ENCODE data around the gene GLP1R. TPM values are rescaled to one million over a fixed set of nuclear protein-coding genes. Genes with fewer than 3 reads are reported as not detected.

GLP1R gene
- total RNA-seq (not detected), polyA plus RNA-seq (not detected)
- long read RNA-seq, donor 1 = 0 reads
- long read RNA-seq, donor 2 = 0 reads

DNA sequence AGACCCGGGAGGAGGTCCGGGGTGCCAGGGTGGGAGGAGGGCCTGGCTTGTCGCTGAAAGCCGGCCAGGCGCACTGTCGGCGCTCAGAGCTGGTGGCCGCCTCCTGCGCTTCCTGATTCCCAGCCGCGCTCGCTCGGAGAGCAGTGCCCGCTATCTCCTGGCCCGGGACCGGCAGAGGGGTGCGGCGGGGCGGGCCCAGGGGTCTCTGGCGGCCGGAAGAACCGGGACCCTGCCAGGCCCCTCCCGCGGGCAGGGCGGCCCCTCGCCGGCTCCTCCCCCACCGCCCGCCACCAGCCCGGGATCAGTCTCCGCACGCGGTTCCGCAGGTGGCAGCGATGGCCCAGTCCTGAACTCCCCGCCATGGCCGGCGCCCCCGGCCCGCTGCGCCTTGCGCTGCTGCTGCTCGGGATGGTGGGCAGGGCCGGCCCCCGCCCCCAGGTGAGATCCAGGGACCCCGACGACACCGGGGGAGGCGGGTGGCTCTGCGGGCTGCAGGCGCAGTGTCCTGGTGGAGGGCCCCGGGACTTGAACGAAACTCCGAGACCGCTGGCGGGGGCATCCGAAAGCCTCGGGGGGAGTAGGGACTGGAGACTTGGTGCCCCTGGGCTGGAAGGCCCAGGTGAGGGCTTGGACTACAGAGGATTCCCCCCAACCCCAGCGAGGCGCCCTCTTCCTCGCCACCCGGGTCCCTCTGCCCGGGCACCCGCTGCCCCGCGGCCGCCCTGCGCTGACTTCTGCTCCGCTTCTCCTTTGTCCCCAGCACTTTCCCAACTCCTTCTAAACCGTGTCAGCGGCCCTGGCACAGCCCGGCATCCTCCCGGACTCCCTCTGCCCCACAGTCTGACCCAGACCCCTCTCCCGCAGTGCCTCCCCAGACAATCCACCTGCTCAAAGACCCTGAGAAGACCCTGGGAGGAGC, at the start of gene GLP1R:
TSS of gene GLP1R (plus strand) at position 301 of the 919 bp plus-strand sequence. CDS start at position 361, 60 bp downstream.
- 2 to 4% methylated on average over 47 to 74 of the region's 74 CpGs for WGBS, 2 donors
- H3K9me3 ChIP-seq (ENCODE audit: control insufficient read depth, low read length) = no peaks in the 10 kb centered on the region
- H3K4me3 ChIP-seq (ENCODE audit: low read length in 2 of 2) = no peak within 1 kb of the TSS
- H3K36me3 ChIP-seq (ENCODE audit: control insufficient read depth in 1 of 2, insufficient read depth in 2 of 2, low read length in 1 of 2) = no peaks in the 10 kb centered on the region
- no peaks in the 10 kb centered on the region for H3K27me3 ChIP-seq (ENCODE audit: control insufficient read depth in 1 of 2, insufficient read depth in 2 of 2, low read length in 1 of 2)
- no peaks in the 10 kb centered on the region for H3K4me1 ChIP-seq (ENCODE audit: control insufficient read depth in 1 of 2, insufficient read depth in 2 of 2, low read length in 2 of 2)
- DNase-seq (no peak), ATAC-seq (ENCODE audit: low FRiP score) (no peak)
- intact Hi-C loops (cut with DNase I) = no loop called here
- H3K27ac ChIP-seq (ENCODE audit: low read depth in 1 of 2, low read length in 2 of 2) = no peak within 1 kb of the TSS

DNA sequence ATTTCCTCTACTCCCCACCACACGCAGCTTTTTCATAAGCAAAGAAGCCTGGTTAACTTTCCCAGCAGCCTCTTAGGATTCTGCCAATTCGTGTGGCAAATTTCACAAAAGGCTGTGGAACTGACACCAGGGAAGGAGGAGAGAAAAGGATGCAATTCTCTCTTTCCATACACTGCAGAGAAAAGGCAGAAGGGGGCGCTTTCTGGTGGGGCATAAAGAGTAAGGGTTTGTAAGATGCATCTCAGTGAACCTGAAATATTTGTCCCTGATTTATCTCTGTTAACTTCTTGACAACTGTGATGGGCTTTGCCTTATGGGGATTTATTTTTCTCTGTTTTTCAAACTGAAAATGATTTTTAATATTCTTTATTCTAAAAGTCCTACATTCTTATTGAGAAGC, 45.5 kb upstream of the GLP1R start:
- ATAC-seq (ENCODE audit: low FRiP score) (no peak), DNase-seq (no peak)
- H3K4me3 ChIP-seq (ENCODE audit: low read length in 2 of 2) = no peak overlapping the region
- H3K36me3 ChIP-seq (ENCODE audit: control insufficient read depth in 1 of 2, insufficient read depth in 2 of 2, low read length in 1 of 2) = no peaks in the 10 kb centered on the region
- H3K27ac ChIP-seq (ENCODE audit: low read depth in 1 of 2, low read length in 2 of 2) = no peak overlapping the region
- peaks cover 0 to 2% of the 10 kb centered on the region in 2 donors for H3K27me3 ChIP-seq (ENCODE audit: control insufficient read depth in 1 of 2, insufficient read depth in 2 of 2, low read length in 1 of 2)
- intact Hi-C loops (cut with DNase I) = no loop called here
- peaks cover 2% of the 10 kb centered on the region for H3K9me3 ChIP-seq (ENCODE audit: control insufficient read depth, low read length)
- WGBS, 2 donors = 2 to 11% methylated on average over 3 of the region's 3 CpGs
- no peaks in the 10 kb centered on the region for H3K4me1 ChIP-seq (ENCODE audit: control insufficient read depth in 1 of 2, insufficient read depth in 2 of 2, low read length in 2 of 2)

DNA sequence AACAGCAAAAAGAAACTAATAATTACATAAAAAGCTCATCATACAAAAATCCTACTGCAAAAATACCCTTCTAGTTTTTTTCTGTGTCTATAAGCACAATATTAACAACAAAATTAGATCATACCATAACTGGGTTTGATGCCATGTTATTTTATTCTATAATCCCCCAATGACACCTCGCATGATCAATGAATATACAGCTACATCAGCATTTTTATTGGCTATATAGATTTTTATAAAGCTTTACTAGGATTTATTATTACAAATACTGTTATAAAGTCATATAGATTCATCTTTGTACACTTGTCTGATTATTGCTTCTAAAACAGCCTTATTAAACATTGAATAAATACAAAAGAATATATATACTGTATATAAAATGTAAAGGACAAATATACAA, 45.1 kb upstream of the GLP1R start:
- 83 to 92% methylated on average over 1 of the region's 1 CpG for WGBS, 2 donors
- intact Hi-C loops (cut with DNase I) = no loop called here
- H3K36me3 ChIP-seq (ENCODE audit: control insufficient read depth in 1 of 2, insufficient read depth in 2 of 2, low read length in 1 of 2) = no peaks in the 10 kb centered on the region
- H3K4me3 ChIP-seq (ENCODE audit: low read length in 2 of 2) = no peak overlapping the region
- DNase-seq = no peak
- H3K27me3 ChIP-seq (ENCODE audit: control insufficient read depth in 1 of 2, insufficient read depth in 2 of 2, low read length in 1 of 2) = peaks cover 0 to 2% of the 10 kb centered on the region in 2 donors
- H3K9me3 ChIP-seq (ENCODE audit: control insufficient read depth, low read length) = peaks cover 2% of the 10 kb centered on the region
- no peak overlapping the region for H3K27ac ChIP-seq (ENCODE audit: low read depth in 1 of 2, low read length in 2 of 2)
- ATAC-seq (ENCODE audit: low FRiP score) = no peak
- H3K4me1 ChIP-seq (ENCODE audit: control insufficient read depth in 1 of 2, insufficient read depth in 2 of 2, low read length in 2 of 2) = no peaks in the 10 kb centered on the region

DNA sequence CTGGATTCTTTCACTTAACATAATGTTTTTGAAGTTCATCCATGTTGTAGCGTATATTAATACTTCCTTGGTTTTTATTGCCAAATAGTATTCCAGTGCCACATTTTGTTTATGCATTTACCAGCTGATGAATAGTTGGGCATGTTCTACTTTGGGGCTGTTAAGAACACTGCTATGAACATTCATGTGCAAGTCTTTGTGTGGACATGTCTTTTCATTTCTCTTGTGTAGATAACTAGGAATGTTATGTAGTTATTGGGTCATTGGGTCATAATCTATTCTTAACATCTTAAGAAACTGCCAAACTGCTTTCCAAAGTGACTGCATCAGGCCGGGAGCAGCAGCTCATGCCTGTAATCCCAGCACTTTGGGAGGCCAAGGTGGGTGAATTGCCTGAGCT, 43.8 kb upstream of the GLP1R start:
- H3K27me3 ChIP-seq (ENCODE audit: control insufficient read depth in 1 of 2, insufficient read depth in 2 of 2, low read length in 1 of 2) = peaks cover 0 to 2% of the 10 kb centered on the region in 2 donors
- no peak for DNase-seq

DNA sequence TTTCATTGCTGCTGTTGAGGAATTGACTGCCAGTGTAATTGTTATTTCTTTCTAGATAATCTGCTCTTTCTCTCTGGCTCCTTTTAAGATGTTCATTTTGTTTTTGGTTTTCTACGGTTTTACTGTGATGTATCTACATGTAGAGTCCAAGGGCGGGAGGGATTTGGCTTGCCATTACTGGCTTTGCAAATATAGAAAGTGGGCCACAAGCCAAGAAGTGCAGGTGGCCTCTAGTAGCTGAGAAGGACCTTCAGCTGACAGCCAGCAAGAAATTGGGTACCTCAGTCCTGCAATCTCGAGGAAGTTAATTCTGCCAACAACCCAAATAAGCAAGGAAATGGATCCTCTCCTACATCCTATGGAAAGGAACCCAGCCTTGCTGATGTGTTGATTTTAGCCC, 42.8 kb upstream of the GLP1R start:
- peaks cover 2% of the 10 kb centered on the region for H3K9me3 ChIP-seq (ENCODE audit: control insufficient read depth, low read length)
- 70 to 80% methylated on average over 3 of the region's 3 CpGs for WGBS, 2 donors
- no peak overlapping the region for H3K27ac ChIP-seq (ENCODE audit: low read depth in 1 of 2, low read length in 2 of 2)
- intact Hi-C loops (cut with DNase I) = no loop called here
- no peak for ATAC-seq (ENCODE audit: low FRiP score)
- H3K27me3 ChIP-seq (ENCODE audit: control insufficient read depth in 1 of 2, insufficient read depth in 2 of 2, low read length in 1 of 2) = peaks cover 0 to 2% of the 10 kb centered on the region in 2 donors
- no peaks in the 10 kb centered on the region for H3K4me1 ChIP-seq (ENCODE audit: control insufficient read depth in 1 of 2, insufficient read depth in 2 of 2, low read length in 2 of 2)
- no peaks in the 10 kb centered on the region for H3K36me3 ChIP-seq (ENCODE audit: control insufficient read depth in 1 of 2, insufficient read depth in 2 of 2, low read length in 1 of 2)
- H3K4me3 ChIP-seq (ENCODE audit: low read length in 2 of 2) = no peak overlapping the region
- DNase-seq = no peak

More for the DNA sequence above, 43.8 kb upstream of the GLP1R start:
- WGBS, 2 donors = 59 to 60% methylated on average over 2 of the region's 2 CpGs
- Histone ChIP-seq H3K36me3 (ENCODE audit: control insufficient read depth in 1 of 2, insufficient read depth in 2 of 2, low read length in 1 of 2) (no peaks in the 10 kb centered on the region), H3K27ac (ENCODE audit: low read depth in 1 of 2, low read length in 2 of 2) (no peak overlapping the region), H3K4me3 (ENCODE audit: low read length in 2 of 2) (no peak overlapping the region), H3K9me3 (ENCODE audit: control insufficient read depth, low read length) (peaks cover 2% of the 10 kb centered on the region), H3K4me1 (ENCODE audit: control insufficient read depth in 1 of 2, insufficient read depth in 2 of 2, low read length in 2 of 2) (no peaks in the 10 kb centered on the region)
- intact Hi-C loops (cut with DNase I) = no loop called here
- ATAC-seq (ENCODE audit: low FRiP score) = no peak

DNA sequence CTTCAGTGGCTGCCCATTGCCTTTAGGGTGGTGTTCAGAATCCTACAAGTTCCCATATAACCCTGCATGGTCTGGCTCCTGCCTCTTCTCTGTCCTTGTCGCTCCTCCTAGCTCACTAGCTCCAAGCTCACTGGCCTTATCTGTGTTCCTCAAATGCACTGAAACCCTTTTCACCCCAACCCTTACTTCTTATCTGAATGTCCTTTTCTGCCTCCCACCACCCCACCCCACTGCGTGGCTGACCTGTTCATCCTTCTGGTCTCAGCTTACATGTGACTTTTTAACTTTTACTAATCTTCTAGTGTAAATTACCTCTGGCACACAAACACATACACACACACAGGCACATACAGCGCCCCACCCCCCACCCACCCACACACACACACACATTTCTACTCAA, 41.0 kb upstream of the GLP1R start:
- H3K27ac ChIP-seq (ENCODE audit: low read depth in 1 of 2, low read length in 2 of 2) = no peak overlapping the region
- H3K27me3 ChIP-seq (ENCODE audit: control insufficient read depth in 1 of 2, insufficient read depth in 2 of 2, low read length in 1 of 2) = peaks cover 0 to 2% of the 10 kb centered on the region in 2 donors
- H3K9me3 ChIP-seq (ENCODE audit: control insufficient read depth, low read length) = peaks cover 2% of the 10 kb centered on the region
- WGBS, 2 donors = 81 to 84% methylated on average over 3 of the region's 3 CpGs
- intact Hi-C loops (cut with DNase I) = no loop called here
- ATAC-seq (ENCODE audit: low FRiP score) = no peak
- H3K4me1 ChIP-seq (ENCODE audit: control insufficient read depth in 1 of 2, insufficient read depth in 2 of 2, low read length in 2 of 2) = no peaks in the 10 kb centered on the region
- no peak overlapping the region for H3K4me3 ChIP-seq (ENCODE audit: low read length in 2 of 2)
- H3K36me3 ChIP-seq (ENCODE audit: control insufficient read depth in 1 of 2, insufficient read depth in 2 of 2, low read length in 1 of 2) = no peaks in the 10 kb centered on the region
- no peak for DNase-seq

DNA sequence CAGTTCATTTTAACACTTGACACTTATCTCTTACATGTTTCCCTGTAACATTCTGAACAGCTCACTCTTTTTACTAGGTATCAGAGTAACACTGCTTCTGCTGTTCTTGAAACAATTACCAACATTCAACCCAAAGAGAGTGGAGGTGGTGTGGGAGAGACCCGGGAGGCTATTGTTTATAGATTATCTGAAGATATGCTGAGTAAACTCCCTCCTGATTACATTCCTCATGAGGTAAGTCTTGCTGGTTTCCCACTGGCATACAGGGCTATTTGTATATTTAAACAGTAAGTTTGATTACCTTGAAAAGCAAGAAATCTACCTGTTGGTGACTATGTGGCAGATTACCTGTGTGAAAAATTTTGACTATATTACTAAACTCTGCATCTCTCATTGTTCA, 39.8 kb upstream of the GLP1R start:
- no peak for ATAC-seq (ENCODE audit: low FRiP score)
- Histone ChIP-seq H3K27ac (ENCODE audit: low read depth in 1 of 2, low read length in 2 of 2) (no peak overlapping the region), H3K9me3 (ENCODE audit: control insufficient read depth, low read length) (peaks cover 2% of the 10 kb centered on the region), H3K4me1 (ENCODE audit: control insufficient read depth in 1 of 2, insufficient read depth in 2 of 2, low read length in 2 of 2) (no peaks in the 10 kb centered on the region), H3K36me3 (ENCODE audit: control insufficient read depth in 1 of 2, insufficient read depth in 2 of 2, low read length in 1 of 2) (no peaks in the 10 kb centered on the region), H3K27me3 (ENCODE audit: control insufficient read depth in 1 of 2, insufficient read depth in 2 of 2, low read length in 1 of 2) (peaks cover 0 to 2% of the 10 kb centered on the region in 2 donors), H3K4me3 (ENCODE audit: low read length in 2 of 2) (no peak overlapping the region)
- intact Hi-C loops (cut with DNase I) = no loop called here
- 23 to 27% methylated on average over 1 of the region's 1 CpG for whole genome bisulfite sequencing, 2 donors
- DNase-seq = no peak

DNA sequence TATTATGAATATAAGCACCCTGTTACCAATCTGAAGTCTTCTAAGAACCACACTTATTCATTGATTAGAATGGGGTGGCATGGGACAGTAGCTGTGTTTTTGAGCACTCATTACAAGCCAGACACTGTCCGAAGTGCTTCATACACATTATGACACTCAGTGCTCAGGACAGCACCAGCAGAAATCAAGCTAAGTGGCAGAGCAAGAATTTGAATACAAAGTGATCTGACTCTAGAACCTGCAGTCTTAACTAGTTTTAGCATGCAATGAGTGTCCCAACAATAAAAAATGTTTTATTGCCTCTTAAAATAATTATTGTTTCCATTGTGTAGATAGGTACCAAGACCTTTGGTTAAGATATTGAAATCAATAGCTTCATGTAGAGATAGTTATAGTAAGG, 39.1 kb upstream of the GLP1R start:
- H3K4me3 ChIP-seq (ENCODE audit: low read length in 2 of 2) = no peak overlapping the region
- H3K36me3 ChIP-seq (ENCODE audit: control insufficient read depth in 1 of 2, insufficient read depth in 2 of 2, low read length in 1 of 2) = no peaks in the 10 kb centered on the region
- no peaks in the 10 kb centered on the region for H3K4me1 ChIP-seq (ENCODE audit: control insufficient read depth in 1 of 2, insufficient read depth in 2 of 2, low read length in 2 of 2)
- no peak for ATAC-seq (ENCODE audit: low FRiP score)
- no peak overlapping the region for H3K27ac ChIP-seq (ENCODE audit: low read depth in 1 of 2, low read length in 2 of 2)
- no peak for DNase-seq
- peaks cover 2% of the 10 kb centered on the region for H3K9me3 ChIP-seq (ENCODE audit: control insufficient read depth, low read length)
- 0 to 90% methylated on average over 1 of the region's 1 CpG for WGBS, 2 donors
- intact Hi-C loops (cut with DNase I) = no loop called here
- H3K27me3 ChIP-seq (ENCODE audit: control insufficient read depth in 1 of 2, insufficient read depth in 2 of 2, low read length in 1 of 2) = peaks cover 0 to 4% of the 10 kb centered on the region in 2 donors
